Left ventricle myocardium inferior (tissue), 1 donor: ENCODE data around the gene FAM193A. TPM values are rescaled to one million over a fixed set of nuclear protein-coding genes. Genes with fewer than 3 reads are reported as not detected.

Source experiments
- DNase-seq: peaks from one replicate; pipeline ENCODE4 v3.0.0-alpha.2; 2020
- H3K27ac ChIP-seq: fragments of 200-600 bp; replicated peaks from 2 replicates; pipeline ENCODE4 v1.8.0; 2021
- H3K27me3 ChIP-seq: fragments of 200-600 bp; 2 replicates; pipeline ENCODE4 v1.8.0; 2021; ENCODE audit warnings: low read depth
- H3K36me3 ChIP-seq: fragments of 200-600 bp; 2 replicates; pipeline ENCODE4 v1.8.0; 2021
- H3K4me1 ChIP-seq: fragments of 200-600 bp; 2 replicates; pipeline ENCODE4 v1.8.0; 2021
- H3K4me3 ChIP-seq: fragments of 200-600 bp; 2 replicates; pipeline ENCODE4 v1.8.0; 2021; ENCODE audit warnings: mild to moderate bottlenecking, moderate library complexity
- H3K9me3 ChIP-seq: fragments of 200-600 bp; replicated peaks from 2 replicates; pipeline ENCODE4 v1.8.0; 2021
- intact Hi-C: fragments of 100-400 bp; cut with micrococcal nuclease; formaldehyde crosslinking; loops from one replicate; pipeline ENCODE4 v1.11.0; 2022
- total RNA-seq: library from RNA; stranded (reverse); fragmentation: NEBNext Ultra II Directional; extraction: Animal tissue kit (Norgen Biotek cat#: 25700); gene quantifications from one replicate; pipeline ENCODE4 v1.2.1, GENCODE V29; 2021
- TF ChIP-seq, protein P1 (sequence below): fragments of 200-600 bp; IDR thresholded peaks from 2 replicates; pipeline ENCODE4 v1.8.0; 2021; ENCODE audit warnings: antibody characterized with exemption, mild to moderate bottlenecking, borderline replicate concordance
- donor health status: DM: no; HTN: yes; CAD: no; lungs with severe emphysema.

FAM193A gene
- total RNA-seq, 1 donor from 2014 or later = 16.0 TPM

DNA sequence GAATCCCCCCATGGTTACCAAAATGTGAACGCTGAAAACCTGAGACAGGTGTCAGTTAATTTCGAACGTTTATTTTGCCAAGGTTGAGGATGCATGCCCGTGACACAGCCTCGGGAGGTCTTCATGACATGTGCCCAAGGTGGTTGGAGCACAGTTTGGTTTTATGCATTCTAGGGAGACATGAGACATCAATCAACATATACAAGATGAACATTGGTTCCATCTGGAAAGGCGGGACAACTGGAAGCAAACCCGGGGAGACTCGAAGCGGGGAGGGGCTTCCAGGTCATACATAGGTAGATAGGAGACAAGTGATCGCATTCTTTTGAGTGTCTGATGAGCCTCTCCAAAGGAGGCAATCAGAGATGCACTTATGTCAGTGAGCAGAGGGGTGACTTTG, 245.5 kb downstream of the FAM193A start:
- peaks cover 14% of the 10 kb centered on the region for H3K4me1 ChIP-seq
- H3K36me3 ChIP-seq = no peaks in the 10 kb centered on the region
- peaks cover 31% of the 10 kb centered on the region for H3K9me3 ChIP-seq
- TF ChIP-seq, protein P1, sequence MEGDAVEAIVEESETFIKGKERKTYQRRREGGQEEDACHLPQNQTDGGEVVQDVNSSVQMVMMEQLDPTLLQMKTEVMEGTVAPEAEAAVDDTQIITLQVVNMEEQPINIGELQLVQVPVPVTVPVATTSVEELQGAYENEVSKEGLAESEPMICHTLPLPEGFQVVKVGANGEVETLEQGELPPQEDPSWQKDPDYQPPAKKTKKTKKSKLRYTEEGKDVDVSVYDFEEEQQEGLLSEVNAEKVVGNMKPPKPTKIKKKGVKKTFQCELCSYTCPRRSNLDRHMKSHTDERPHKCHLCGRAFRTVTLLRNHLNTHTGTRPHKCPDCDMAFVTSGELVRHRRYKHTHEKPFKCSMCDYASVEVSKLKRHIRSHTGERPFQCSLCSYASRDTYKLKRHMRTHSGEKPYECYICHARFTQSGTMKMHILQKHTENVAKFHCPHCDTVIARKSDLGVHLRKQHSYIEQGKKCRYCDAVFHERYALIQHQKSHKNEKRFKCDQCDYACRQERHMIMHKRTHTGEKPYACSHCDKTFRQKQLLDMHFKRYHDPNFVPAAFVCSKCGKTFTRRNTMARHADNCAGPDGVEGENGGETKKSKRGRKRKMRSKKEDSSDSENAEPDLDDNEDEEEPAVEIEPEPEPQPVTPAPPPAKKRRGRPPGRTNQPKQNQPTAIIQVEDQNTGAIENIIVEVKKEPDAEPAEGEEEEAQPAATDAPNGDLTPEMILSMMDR = no peak
- intact Hi-C loops = no loop called here
- no peak overlapping the region for H3K27ac ChIP-seq
- H3K4me3 ChIP-seq = no peak overlapping the region
- no peak for DNase-seq
- H3K27me3 ChIP-seq = no peaks in the 10 kb centered on the region

Other genes starting within 250 kb of the FAM193A start
- 5.6 TPM for gene ZFYVE28, start 118.0 kb upstream of the FAM193A start, total RNA-seq
- gene CFAP99, start 117.7 kb upstream of the FAM193A start, total RNA-seq = not detected
- gene RNF4, start 67.5 kb upstream of the FAM193A start, total RNA-seq = 26.0 TPM
- gene TNIP2, start 219.7 kb downstream of the FAM193A start, total RNA-seq = 19.4 TPM